ENCODE results near the gene RAD52.

DNA sequence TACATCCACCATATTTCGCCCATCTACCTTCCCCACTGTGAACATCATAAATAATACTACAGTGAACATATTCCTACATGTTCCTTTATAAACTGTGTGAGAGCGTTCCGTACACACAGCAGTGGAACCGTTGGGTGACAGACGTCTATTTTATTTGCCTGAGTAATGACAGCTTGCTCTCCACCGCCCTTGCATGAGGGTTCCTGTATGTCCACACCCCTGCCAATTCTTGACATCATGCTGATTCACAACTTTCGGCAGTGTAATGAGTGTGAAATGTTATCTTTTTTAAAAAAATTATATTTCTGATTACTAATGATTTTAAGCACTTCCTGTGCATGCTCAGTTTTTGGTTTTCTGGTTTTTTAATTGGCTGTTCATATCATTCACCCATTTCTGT, 4.3 kb upstream of the RAD52 start:
- no peak for TF ChIP-seq CTCF (conservative IDR thresholded peaks at IDR 0.05; ENCODE audit: low read length)
- TF ChIP-seq EZH2phosphoT487 (IDR thresholded peaks at IDR 0.05; ENCODE audit: borderline replicate concordance, low read depth, low read length): no peak

Data from OCI-LY7 (cell line).